GM12878 (cell line): ENCODE data around the gene MT1G. TPM values are rescaled to one million over a fixed set of nuclear protein-coding genes. Genes with fewer than 3 reads are reported as not detected.
"Not testable (repeated sequence)": the region's sequence is repeated elsewhere in the genome, so short reads cannot be mapped to it uniquely, and the experiment has no call there.

Experiments used
- ATAC-seq: fragments of 200-7000 bp; cut with Tn5 transposase; 3 replicates; pipeline ENCODE4 v1.9.1; 2020; ENCODE audit warnings: mild to moderate bottlenecking, moderate library complexity
- BruUV-seq: library from RNA; stranded (reverse); fragments of 400-500 nt; replicated peaks from 2 replicates; lab custom pipeline; 2021; lab: Mats Ljungman, UMichigan
- CTCF ChIA-PET: fragments of 300-600 bp; sonication (Branson Sonifier 250); formaldehyde crosslinking; extraction: SDS; loops from one replicate; lab custom pipeline; 2021; ENCODE audit warnings: inconsistent platforms; lab: Yijun Ruan, JAX
- POLR2A ChIA-PET: fragments of 350-600 bp; formaldehyde crosslinking; extraction: SDS; loops from one replicate; lab custom pipeline; 2021; ENCODE audit warnings: inconsistent platforms; lab: Charles Lee
- RAD21 ChIA-PET: fragments of 300-600 bp; sonication (Branson Sonifier 250); formaldehyde crosslinking; loops from one replicate; lab custom pipeline; 2023; ENCODE audit warnings: antibody characterized with exemption; ENCODE audit not compliant: unreplicated experiment; lab: Charles Lee
- SMC1A ChIA-PET: fragments of 300-600 bp; sonication (Branson Sonifier 250); formaldehyde crosslinking; loops from one replicate; lab custom pipeline; 2023; ENCODE audit not compliant: unreplicated experiment, uncharacterized antibody; lab: Charles Lee
- DNase-seq: peaks from one replicate; pipeline ENCODE4 v3.0.0-alpha.2; 2011; ENCODE audit warnings: low read depth, low spot score
- FAIRE-seq: peaks from 3 replicates; lab custom pipeline; 2011; peaks lifted over from hg19 to GRCh38; lab: Jason Lieb, UNC
- H2AFZ ChIP-seq: 2 replicates; pipeline ENCODE4 v1.6.0; 2011; ENCODE audit warnings: low read depth, low read length, control low read depth; ENCODE audit not compliant: control insufficient read depth
- H3K27ac ChIP-seq: 2 replicates; pipeline ENCODE4 v1.5.1; 2011; ENCODE audit warnings: control low read depth; ENCODE audit not compliant: control insufficient read depth, insufficient read depth
- H3K27me3 ChIP-seq, 2 experiments: replicated peaks in 1 of 2; 2 replicates each; pipeline versions ENCODE4 v1.6.0 to v1.6.1; 2011; ENCODE audit warnings: low read length in 1 of 2; ENCODE audit not compliant: control insufficient read depth in 2 of 2, insufficient read depth in 2 of 2
- H3K36me3 ChIP-seq, 2 experiments: 2 replicates each; pipeline ENCODE4 v1.5.1; 2011; ENCODE audit warnings: low read length in 1 of 2; ENCODE audit not compliant: control insufficient read depth in 2 of 2, insufficient read depth in 2 of 2
- H3K4me1 ChIP-seq: 2 replicates; pipeline ENCODE4 v1.6.1; 2011; ENCODE audit warnings: mild to moderate bottlenecking, low read length, moderate library complexity, mixed read lengths; ENCODE audit not compliant: control insufficient read depth, insufficient read depth
- H3K4me2 ChIP-seq: 2 replicates; pipeline ENCODE4 v1.6.0; 2011; ENCODE audit warnings: control low read depth; ENCODE audit not compliant: control insufficient read depth, insufficient read depth
- H3K4me3 ChIP-seq: fragments of 200-600 bp; sonication (generic); 2 replicates; pipeline ENCODE4 v1.5.1; 2016
- H3K79me2 ChIP-seq: 2 replicates; pipeline ENCODE4 v1.6.0; 2011; ENCODE audit warnings: low read length; ENCODE audit not compliant: control insufficient read depth, insufficient read depth
- H3K9ac ChIP-seq: 2 replicates; pipeline ENCODE4 v1.8.0; 2011; ENCODE audit warnings: low read length, control low read depth, mixed read lengths; ENCODE audit not compliant: control insufficient read depth, insufficient read depth
- H3K9me3 ChIP-seq: replicated peaks from 3 replicates; pipeline ENCODE4 v1.5.1; 2011; ENCODE audit warnings: mild to moderate bottlenecking, low read length; ENCODE audit not compliant: control insufficient read depth, insufficient read depth
- H4K20me1 ChIP-seq: 2 replicates; pipeline ENCODE4 v1.6.0; 2011; ENCODE audit not compliant: control insufficient read depth, insufficient read depth
- LARP7 ChIP-seq: fragments of 450-650 bp; IDR thresholded peaks from 2 replicates; pipeline ENCODE4 v1.6.1; 2017; ENCODE audit warnings: mild to moderate bottlenecking
- ZSCAN29 ChIP-seq: fragments of 450-650 bp; IDR thresholded peaks from 2 replicates; pipeline ENCODE4 v1.6.1; 2017; ENCODE audit warnings: mild to moderate bottlenecking, moderate library complexity
- WGBS: methylation state at CpG from one replicate; pipeline ENCODE4 v1.1.6; 2016; ENCODE audit warnings: low lambda C conversion rate; ENCODE audit not compliant: insufficient replicate concordance, insufficient coverage; ENCODE audit errors: missing lambda C conversion rate; 5-methylcytosine and 5-hydroxymethylcytosine counted together
- in situ Hi-C: fragments of 300-500 bp; cut with MboI; formaldehyde crosslinking; loops from 9 replicates; pipeline ENCODE4 v1.14.3; 2018; ENCODE audit warnings: mixed read lengths
- intact Hi-C: fragments of 100-400 bp; cut with micrococcal nuclease; formaldehyde crosslinking; loops from one replicate; pipeline ENCODE4 v1.14.2; 2022; ENCODE audit not compliant: unreplicated experiment
- polyA plus RNA-seq, 11 experiments: library from polyadenylated mRNA; depleted of rRNA in 4 of 11; unstranded in 6 of 11; stranded (reverse) in 5 of 11; fragments of >200 nt; fragmentation: Nextera tagmentation in 4 of 11; fragmentation: Illumina TruSeq in 1 of 11; extraction: Ambion mirVana in 4 of 11; extraction: Trizol in 1 of 11; gene quantifications; 1 replicate in 1 of 11; 2 replicates in 10 of 11; pipeline versions ENCODE4 v1.2.1 to v1.2.3, GENCODE V29; 2011 to 2016; ENCODE audit warnings: inconsistent platforms in 2 of 11, missing spikeins in 2 of 11, low read depth in 1 of 11
- total RNA-seq, 4 experiments: library from RNA; depleted of rRNA in 3 of 4; stranded (reverse); fragments of >200 nt in 3 of 4; fragmentation: Illumina TruSeq in 1 of 4; extraction: Trizol in 1 of 4; gene quantifications; 2 replicates each; pipeline versions ENCODE4 v1.2.1 to v1.2.3, GENCODE V29; 2013 to 2021

The MT1G gene
- total and polyA plus RNA-seq, 10 of the 15 experiments (the other 5 are each of a cell fraction or from before 2014, with no cell fraction given): 1.2 to 9.1 (median 4.6) TPM

GRCh38 chr16:56669005-56669839, 1.4 kb upstream of the MT1G start, which contains the start of gene MT1H:
TSS of gene MT1H (plus strand) at chr16:56669814. CDS start at chr16:56669885, 71 bp downstream.
- H3K79me2 ChIP-seq: no peaks in the 10 kb centered on the region
- H2AFZ ChIP-seq: no peak within 1 kb of the TSS
- in situ Hi-C loops (no loop called here), intact Hi-C loops (no loop called here)
- no peaks in the 10 kb centered on the region for H3K4me1 ChIP-seq
- no peak within 1 kb of the TSS for H3K4me2 ChIP-seq
- TF ChIP-seq LARP7: 0 out of 2 replicates have a peak, but pooled peaks have one; percentile 54
- TF ChIP-seq ZSCAN29: no peak
- ATAC-seq (peak; percentile 57), FAIRE-seq (no peak), DNase-seq (no peak)
- ChIA-PET RAD21 (no interaction called here), POLR2A (no interaction called here), CTCF (interaction anchor here (1.6 kb wide), 1 partner anchor 155 kb away, joined by 3 read pairs; no protein-coding TSS in a partner anchor), SMC1A (interaction anchor here (1.6 kb wide), 1 partner anchor 33 kb away, joined by 5 read pairs; no protein-coding TSS in a partner anchor)
- BruUV-seq: no TSS peak
- H3K36me3 ChIP-seq: no peaks in the 10 kb centered on the region
- 25% methylated on average over 35 of the region's 38 CpGs for WGBS
- no peaks in the 10 kb centered on the region for H4K20me1 ChIP-seq
- no peak within 1 kb of the TSS for H3K4me3 ChIP-seq
- no peak within 1 kb of the TSS for H3K27ac ChIP-seq
- peaks cover 22 to 27% of the 10 kb centered on the region in 2 experiments for H3K27me3 ChIP-seq
- no peaks in the 10 kb centered on the region for H3K9me3 ChIP-seq
- no peak within 1 kb of the TSS for H3K9ac ChIP-seq

- H3K79me2 ChIP-seq, H3K36me3 ChIP-seq, H3K4me2 ChIP-seq, POLR2A ChIA-PET, RAD21 ChIA-PET, in situ Hi-C loops, H2AFZ ChIP-seq, BruUV-seq, H3K9ac ChIP-seq, CTCF ChIA-PET, DNase-seq, FAIRE-seq, H3K27ac ChIP-seq, H3K9me3 ChIP-seq, intact Hi-C loops, H4K20me1 ChIP-seq, ATAC-seq, SMC1A ChIA-PET, H3K4me3 ChIP-seq, H3K4me1 ChIP-seq: not testable (repeated sequence)
- WGBS: 33% methylated on average over 8 of the region's 8 CpGs
- peaks cover 26 to 28% of the 10 kb centered on the region in 2 experiments for H3K27me3 ChIP-seq
These were observed 2.3 kb downstream of the MT1G start for GRCh38 chr16:56665286-56666261.
